A549 (cell line): ENCODE results near the gene OSGIN1. TPM values are rescaled to one million over a fixed set of nuclear protein-coding genes. Genes with fewer than 3 reads are reported as not detected.

ENCODE experiments used
- ATAC-seq, 2 experiments: fragments of 200-7000 bp in 1 of 2; fragments of >200 bp in 1 of 2; cut with Nextera tagmentation in 1 of 2; cut with Tn5 transposase in 1 of 2; 3 replicates each; pipeline versions ENCODE4 v1.8.0 to v1.9.1; 2018 to 2020; ENCODE audit warnings: mild to moderate bottlenecking in 1 of 2, moderate library complexity in 1 of 2
- CTCF ChIA-PET: fragments of 300-600 bp; sonication (Branson Sonifier 250); formaldehyde crosslinking; extraction: SDS; loops from one replicate; lab custom pipeline; 2021; ENCODE audit warnings: antibody characterized with exemption, inconsistent platforms; lab: Yijun Ruan, JAX
- POLR2A ChIA-PET: fragments of 350-600 bp; formaldehyde crosslinking; extraction: SDS; loops from one replicate; lab custom pipeline; 2021; ENCODE audit warnings: antibody characterized with exemption, inconsistent platforms; lab: Yijun Ruan, JAX
- DNase-seq, 2 experiments: peaks; one replicate each; pipeline versions ENCODE4 v3.0.0 to v3.0.0-alpha.2; 2011 to 2016; ENCODE audit warnings: low read depth in 1 of 2, low spot score in 1 of 2
- FAIRE-seq: peaks from 2 replicates; lab custom pipeline; 2011; peaks lifted over from hg19 to GRCh38; lab: Jason Lieb, UNC
- H3K27ac ChIP-seq, 2 experiments: fragments of >200 bp; sonication (Bioruptor Twin); formaldehyde crosslinking; 3 replicates each; pipeline ENCODE4 v1.5.1; 2016 to 2017
- H3K4me1 ChIP-seq: fragments of >200 bp; sonication (Bioruptor Twin); formaldehyde crosslinking; 3 replicates; pipeline ENCODE4 v1.6.1; 2016
- H3K4me2 ChIP-seq: fragments of >200 bp; sonication (Bioruptor Twin); formaldehyde crosslinking; 3 replicates; pipeline ENCODE4 v1.6.1; 2016
- H3K4me3 ChIP-seq: fragments of >200 bp; sonication (Bioruptor Twin); formaldehyde crosslinking; 3 replicates; pipeline ENCODE4 v1.5.1; 2016
- H3K9me3 ChIP-seq: fragments of >200 bp; sonication (Bioruptor Twin); formaldehyde crosslinking; 3 replicates; pipeline ENCODE4 v1.6.1; 2016
- ATOH8 ChIP-seq: fragments of 250-450 bp; sonication (Bioruptor Pico); IDR thresholded peaks from 2 replicates; pipeline ENCODE4 v1.5.0; 2020; ENCODE audit warnings: low read depth, mild to moderate bottlenecking, moderate library complexity
- BCL3 ChIP-seq: fragments of >200 bp; sonication (Bioruptor Twin); formaldehyde crosslinking; IDR thresholded peaks from 3 replicates; pipeline ENCODE4 v1.6.1; 2016
- CEBPB ChIP-seq, 2 experiments: fragments of >200 bp in 1 of 2; sonication (Bioruptor Twin) in 1 of 2; formaldehyde crosslinking in 1 of 2; IDR thresholded peaks; 2 replicates each; pipeline ENCODE4 v1.6.1; 2012 to 2016
- CTCF ChIP-seq: fragments of >200 bp; sonication (Bioruptor Twin); formaldehyde crosslinking; IDR thresholded peaks from 3 replicates; pipeline ENCODE4 v1.5.1; 2016
- E2F6 ChIP-seq: IDR thresholded peaks from 2 replicates; pipeline ENCODE4 v1.6.1; 2012; ENCODE audit warnings: low read depth, borderline replicate concordance
- ESRRA ChIP-seq: fragments of 150-350 bp; IDR thresholded peaks from 2 replicates; pipeline ENCODE4 v1.6.1; 2014; ENCODE audit warnings: mild to moderate bottlenecking, low read length, borderline replicate concordance
- FOSB ChIP-seq: fragments of 250-450 bp; sonication (Bioruptor Pico); IDR thresholded peaks from 2 replicates; pipeline ENCODE4 v1.5.0; 2020; ENCODE audit warnings: mild to moderate bottlenecking, moderate library complexity
- HMGXB4 ChIP-seq: fragments of 250-450 bp; sonication (Bioruptor Pico); IDR thresholded peaks from 2 replicates; pipeline ENCODE4 v1.5.0; 2021; ENCODE audit warnings: mild to moderate bottlenecking, moderate library complexity, borderline replicate concordance
- HOXA7 ChIP-seq: fragments of 250-450 bp; sonication (Bioruptor Pico); IDR thresholded peaks from 2 replicates; pipeline ENCODE4 v1.5.0; 2020; ENCODE audit warnings: mild to moderate bottlenecking, moderate library complexity
- JUN ChIP-seq, 2 experiments: fragments of >200 bp; sonication (Bioruptor Twin); formaldehyde crosslinking; IDR thresholded peaks; 2 replicates in 1 of 2; 3 replicates in 1 of 2; pipeline ENCODE4 v1.6.1; 2016 to 2017
- KDM1A ChIP-seq: fragments of 200-600 bp; sonication (generic); IDR thresholded peaks from 2 replicates; pipeline ENCODE4 v1.6.1; 2016; ENCODE audit warnings: low read depth, mild to moderate bottlenecking
- MAFK ChIP-seq: fragments of 450-650 bp; IDR thresholded peaks from 2 replicates; pipeline ENCODE4 v1.6.1; 2014; ENCODE audit not compliant: partially characterized antibody
- NFE2L2 ChIP-seq: fragments of 150-350 bp; conservative IDR thresholded peaks from 2 replicates; pipeline ENCODE4 v1.6.1; 2014; ENCODE audit warnings: low read length
- RAD21 ChIP-seq, 2 experiments: fragments of >200 bp in 1 of 2; sonication (Bioruptor Twin) in 1 of 2; formaldehyde crosslinking in 1 of 2; IDR thresholded peaks in 1 of 2; conservative IDR thresholded peaks in 1 of 2; 2 replicates in 1 of 2; 3 replicates in 1 of 2; pipeline ENCODE4 v1.6.1; 2012 to 2018; ENCODE audit warnings: inconsistent platforms in 1 of 2
- RARB ChIP-seq: fragments of 250-450 bp; sonication (Bioruptor Pico); IDR thresholded peaks from 2 replicates; pipeline ENCODE4 v1.8.0; 2021; ENCODE audit warnings: mild to moderate bottlenecking, moderate library complexity
- RFX5 ChIP-seq: fragments of 450-650 bp; IDR thresholded peaks from 2 replicates; pipeline ENCODE4 v1.7.1; 2014; ENCODE audit warnings: antibody characterized with exemption, mild to moderate bottlenecking, moderate library complexity
- SMC3 ChIP-seq: fragments of >200 bp; sonication (Bioruptor Twin); formaldehyde crosslinking; IDR thresholded peaks from 3 replicates; pipeline ENCODE4 v1.6.1; 2018; ENCODE audit warnings: inconsistent platforms
- SREBF2 ChIP-seq: fragments of 450-650 bp; IDR thresholded peaks from 2 replicates; pipeline ENCODE4 v1.6.1; 2014; ENCODE audit warnings: mild to moderate bottlenecking, moderate library complexity
- TP53 ChIP-seq: fragments of 250-450 bp; sonication (Bioruptor Pico); IDR thresholded peaks from 2 replicates; pipeline ENCODE4 v1.5.0; 2021; ENCODE audit warnings: mild to moderate bottlenecking, moderate library complexity
- ZFP36 ChIP-seq: fragments of 450-650 bp; IDR thresholded peaks from 2 replicates; pipeline ENCODE4 v1.6.1; 2014; ENCODE audit warnings: borderline replicate concordance; ENCODE audit not compliant: partially characterized antibody
- ZSCAN20 ChIP-seq: fragments of 250-450 bp; sonication (Bioruptor Pico); IDR thresholded peaks from 2 replicates; pipeline ENCODE4 v1.8.0; 2022; ENCODE audit warnings: mild to moderate bottlenecking, moderate library complexity
- WGBS: methylation state at CpG from one replicate; pipeline ENCODE4 v1.1.6; 2017; ENCODE audit errors: missing lambda C conversion rate; 5-methylcytosine and 5-hydroxymethylcytosine counted together
- polyA plus RNA-seq, 4 experiments: library from polyadenylated mRNA; depleted of rRNA in 3 of 4; stranded (reverse); fragments of >200 nt; fragmentation: RNase III in 1 of 4; extraction: RNeasy Plus Mini Kit Qiagen cat#74134 plus additional on column Dnase treatment in 1 of 4; gene quantifications; 2 replicates in 3 of 4; 3 replicates in 1 of 4; pipeline ENCODE4 v1.2.3, GENCODE V29; 2011 to 2017

The OSGIN1 gene
- polyA plus RNA-seq, 2 of the 4 experiments (the other 2 are of a cell fraction), result 25.9 to 37.6 TPM

- Histone ChIP-seq H3K9me3 (no peaks in the 10 kb centered on the region), H3K27ac (no peak overlapping the region), H3K4me2 (no peak overlapping the region), H3K4me3 (no peak overlapping the region), H3K4me1 (no peaks in the 10 kb centered on the region)
- ChIA-PET CTCF (interaction anchor here (0.9 to 4.2 kb wide), 3 partner anchors 12 to 89 kb away, joined by 3 to 28 read pairs (median 9); no protein-coding TSS in a partner anchor), POLR2A (no interaction called here)
- 88% methylated on average over 20 of the region's 21 CpGs for WGBS
- no peak for DNase-seq
- no peak for ATAC-seq
- TF ChIP-seq FOSB (no peak), RAD21 (conservative IDR thresholded peaks at IDR 0.05 in 1 of 2, IDR thresholded peaks at IDR 0.05 in 1 of 2) (no peak), CTCF (no peak), SREBF2 (no peak), CEBPB (IDR thresholded peaks at IDR 0.05) (no peak), E2F6 (no peak), ZSCAN20 (CRISPR knock-in tag) (no peak), BCL3 (no peak), HOXA7 (CRISPR knock-in tag) (no peak), TP53 (CRISPR knock-in tag) (no peak), NFE2L2 (no peak)
- FAIRE-seq, result no peak
Observed at GRCh38 chr16:83914091-83914710, 38.8 kb upstream of the OSGIN1 start.

- POLR2A ChIA-PET, result no interaction called here
- no peak for TF ChIP-seq MAFK
- TF ChIP-seq SMC3, result no peak
- TF ChIP-seq E2F6, result no peak
- TF ChIP-seq ESRRA, result no peak
- no peak for TF ChIP-seq TP53 (CRISPR knock-in tag)
- no peaks in the 10 kb centered on the region for H3K4me1 ChIP-seq
Observed at GRCh38 chr16:83915081-83915480, 38.0 kb upstream of the OSGIN1 start.

GRCh38 chr16:83915491-83915890, 37.5 kb upstream of the OSGIN1 start:
- 95% methylated on average over 14 of the region's 14 CpGs for WGBS
- POLR2A ChIA-PET, result no interaction called here
- H3K4me1 ChIP-seq, result no peaks in the 10 kb centered on the region
- TF ChIP-seq JUN (IDR thresholded peaks at IDR 0.05), result no peak
- TF ChIP-seq SREBF2, result no peak
- TF ChIP-seq RARB, result no peak
- TF ChIP-seq RFX5, result no peak
- no peak for TF ChIP-seq KDM1A
- TF ChIP-seq ATOH8 (CRISPR knock-in tag), result no peak
- no peak for TF ChIP-seq HMGXB4
- no peak for TF ChIP-seq HOXA7 (CRISPR knock-in tag)
- no peak for TF ChIP-seq ZFP36
- TF ChIP-seq CEBPB (IDR thresholded peaks at IDR 0.05), result no peak
- no peaks in the 10 kb centered on the region for H3K9me3 ChIP-seq
- CTCF ChIA-PET, result interaction anchor here (0.9 to 1.8 kb wide), 2 partner anchors 11 to 90 kb away, joined by 3 to 9 read pairs; no protein-coding TSS in a partner anchor
- DNase-seq (no peak), ATAC-seq (no peak), FAIRE-seq (no peak)
- no peak overlapping the region for H3K27ac ChIP-seq
- no peak overlapping the region for H3K4me2 ChIP-seq
- no peak overlapping the region for H3K4me3 ChIP-seq

More at GRCh38 chr16:83915081-83915480, 38.0 kb upstream of the OSGIN1 start:
- CTCF ChIA-PET, result interaction anchor here (0.9 to 1.8 kb wide), 2 partner anchors 12 to 90 kb away, joined by 3 to 9 read pairs; no protein-coding TSS in a partner anchor
- WGBS, result 93% methylated on average over 19 of the region's 22 CpGs
- FAIRE-seq (no peak), DNase-seq (no peak), ATAC-seq (no peak)
- H3K4me2 ChIP-seq, result no peak overlapping the region
- H3K4me3 ChIP-seq, result no peak overlapping the region
- no peak overlapping the region for H3K27ac ChIP-seq
- no peaks in the 10 kb centered on the region for H3K9me3 ChIP-seq
